ENCODE measurements around the gene SF1. TPM values are rescaled to one million over a fixed set of nuclear protein-coding genes. Genes with fewer than 3 reads are reported as not detected.

Gene SF1
- total RNA-seq, 1 donor from 2014 or later, result 62.4 TPM

DNA sequence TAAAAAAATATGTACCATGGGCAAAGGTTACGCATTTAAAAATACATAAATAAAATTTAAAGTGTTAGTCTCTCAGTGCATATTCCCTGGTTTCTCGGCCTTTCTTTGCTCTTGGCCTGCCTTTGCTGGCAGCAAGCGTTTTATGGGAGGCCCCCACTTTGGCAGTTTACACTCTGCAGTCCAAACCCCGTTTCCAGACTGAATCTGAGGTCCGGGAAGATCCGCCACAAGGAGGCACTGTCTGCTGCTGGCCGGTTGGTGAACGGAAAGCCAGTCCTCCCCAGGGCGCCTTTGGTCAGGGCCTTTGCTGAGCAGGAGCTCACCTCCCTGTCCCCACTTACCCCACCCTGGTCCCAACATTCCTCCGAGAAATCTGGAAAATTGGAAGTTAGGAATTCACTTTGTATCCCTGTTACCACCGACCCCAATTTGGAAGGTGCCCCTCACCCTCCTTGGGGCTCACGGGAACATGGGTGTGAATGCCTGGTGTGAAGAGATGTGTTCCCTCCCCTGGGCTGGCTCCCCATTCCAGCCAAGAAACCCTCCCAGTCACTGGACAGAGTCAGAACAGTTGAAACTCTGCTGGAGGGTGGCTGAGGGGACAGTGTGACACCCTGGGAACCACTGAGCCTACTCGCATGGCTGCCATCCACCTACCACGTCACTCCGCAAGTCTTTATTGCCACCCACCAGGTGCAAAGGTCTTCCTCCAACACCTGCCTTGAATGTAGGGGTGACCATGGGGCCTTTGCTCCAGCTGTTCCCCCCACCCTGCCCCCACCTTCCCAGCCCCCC is 9.4 kb upstream of the SF1 start:
- FAIRE-seq (no peak), DNase-seq (ENCODE audit: low spot score in 2 of 2) (peak; percentile 57 to 77)

DNA sequence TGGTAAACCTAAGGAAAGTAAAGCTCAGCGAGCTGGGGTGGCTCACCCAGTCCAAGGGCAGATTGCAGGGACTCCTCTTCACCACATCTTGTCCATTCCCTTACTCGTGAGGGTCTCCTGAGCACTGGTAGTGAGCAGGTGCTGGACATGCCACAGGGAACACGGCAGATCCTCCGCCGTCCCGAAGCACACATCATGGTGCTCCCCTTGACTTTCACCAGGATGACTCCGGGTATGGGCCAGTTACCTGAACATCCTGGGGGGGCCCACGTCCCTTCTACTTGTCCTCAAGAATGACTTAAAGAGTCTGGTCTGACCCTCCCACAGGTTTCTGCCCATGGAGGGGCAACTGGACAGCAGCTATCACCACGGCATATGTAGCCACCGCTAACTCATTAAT is 8.0 kb upstream of the SF1 start:
- no peak for DNase-seq (ENCODE audit: low spot score in 2 of 2)
- no peak for FAIRE-seq

DNA sequence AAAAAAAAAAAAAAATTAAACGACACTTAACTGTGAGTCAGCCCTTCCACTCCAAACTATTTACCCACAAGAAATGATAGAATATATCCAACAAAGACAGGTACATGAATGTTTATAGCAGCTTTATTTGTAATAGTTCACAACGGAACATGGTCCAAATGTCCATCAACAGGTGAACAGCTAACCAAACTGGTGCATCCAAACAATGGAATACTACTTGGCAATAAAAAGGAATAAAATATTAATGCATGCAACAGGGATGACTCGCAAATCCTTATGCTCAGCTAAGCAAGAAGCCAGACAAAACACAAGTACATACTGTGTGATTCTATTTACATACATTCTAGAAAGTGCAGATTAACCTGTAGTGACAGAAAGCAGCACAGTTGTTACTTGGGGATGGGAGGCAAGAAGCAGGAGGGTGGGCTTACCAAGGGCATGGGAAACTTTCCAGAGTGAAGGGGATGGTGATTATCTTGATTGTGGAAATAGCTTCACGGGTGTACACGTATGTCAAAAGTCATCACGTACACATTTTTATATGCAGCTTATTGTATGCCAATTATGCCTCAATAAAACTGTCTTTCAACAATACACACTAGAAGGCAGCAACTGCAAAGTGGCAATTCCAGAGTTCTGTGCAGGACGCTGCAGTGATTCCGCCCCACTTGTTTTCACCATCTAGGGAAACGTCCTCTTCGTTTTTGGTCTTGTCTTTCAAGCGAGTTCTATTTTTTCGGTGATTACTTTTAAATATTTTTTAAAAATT is 6.7 kb upstream of the SF1 start:
- DNase-seq (ENCODE audit: low spot score in 2 of 2) (no peak), FAIRE-seq (no peak)

DNA sequence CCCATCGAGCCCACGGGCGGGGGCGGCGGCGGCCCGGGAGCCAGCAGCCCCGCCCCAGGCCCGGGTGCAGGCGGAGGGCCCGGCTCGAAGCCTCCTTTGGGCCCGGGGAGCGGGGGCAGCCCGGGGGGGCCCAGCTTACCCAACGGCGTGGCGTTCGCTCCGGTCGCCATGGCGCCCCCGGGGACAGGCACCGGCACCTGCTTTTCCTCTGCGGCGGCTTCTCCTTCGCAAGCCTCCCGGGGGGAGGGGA is 194 bp downstream of the SF1 start:
- DNase-seq (ENCODE audit: low spot score in 2 of 2) (no peak), FAIRE-seq (no peak)

DNA sequence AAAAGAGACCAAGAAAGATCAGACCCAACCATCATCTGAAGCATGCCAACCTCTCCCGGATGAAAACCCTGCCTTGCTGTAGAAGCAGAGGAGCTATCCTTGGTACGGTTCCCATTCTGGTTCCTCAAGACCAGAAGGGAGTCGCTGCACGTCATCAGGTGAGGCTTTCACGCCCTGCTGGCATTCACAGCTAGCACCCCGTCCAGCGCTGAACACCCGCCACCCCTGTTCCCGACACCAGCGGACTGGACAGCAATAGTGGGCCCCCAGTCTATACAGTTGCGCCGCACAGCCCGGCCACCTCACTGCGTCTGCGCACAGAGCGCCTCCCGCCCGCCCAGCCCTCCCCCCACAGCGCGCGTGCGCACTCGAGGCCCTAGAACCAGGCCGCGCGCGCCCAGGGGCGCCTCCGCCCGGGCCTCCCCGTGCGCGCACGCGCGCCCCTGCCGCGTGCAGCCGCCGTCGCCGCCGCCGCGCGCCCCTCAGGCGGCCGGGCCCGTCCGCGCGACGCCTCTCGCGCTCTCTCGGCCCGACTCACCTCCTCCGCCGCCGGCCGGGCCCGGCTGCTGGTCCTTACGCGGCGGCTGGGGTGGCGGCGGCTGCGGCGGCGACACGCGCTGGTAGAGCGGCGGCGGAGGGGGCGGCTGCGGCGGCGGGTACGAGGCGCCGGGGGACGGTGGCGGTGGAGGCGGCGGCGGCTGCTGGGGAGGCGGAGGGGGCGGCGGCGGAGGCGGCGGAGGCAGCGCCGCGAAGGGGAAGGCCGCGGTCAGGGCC is 706 bp downstream of the SF1 start:
- DNase-seq (ENCODE audit: low spot score in 2 of 2) (peak; percentile 84 to 90), FAIRE-seq (no peak)

DNA sequence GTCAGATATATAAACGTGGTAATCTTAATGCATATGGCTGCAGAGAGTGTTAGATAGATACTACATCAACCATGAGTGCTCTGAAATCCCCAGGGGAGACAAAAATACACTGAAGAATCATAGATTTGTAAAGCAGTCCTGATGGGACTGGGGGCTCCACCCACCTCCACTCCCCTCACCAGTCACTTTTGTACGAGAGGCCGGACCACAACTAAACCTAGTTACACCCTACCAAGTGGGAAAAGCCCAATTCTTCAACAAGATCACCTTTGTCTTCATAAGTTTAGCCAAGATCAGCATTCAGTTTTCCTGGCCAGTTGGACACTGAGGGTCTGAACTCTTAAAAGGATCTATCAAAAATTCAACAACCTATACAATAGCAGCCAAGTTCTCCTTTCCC is 1.5 kb downstream of the SF1 start:
- DNase-seq (ENCODE audit: low spot score in 2 of 2) (no peak), FAIRE-seq (no peak)

DNA sequence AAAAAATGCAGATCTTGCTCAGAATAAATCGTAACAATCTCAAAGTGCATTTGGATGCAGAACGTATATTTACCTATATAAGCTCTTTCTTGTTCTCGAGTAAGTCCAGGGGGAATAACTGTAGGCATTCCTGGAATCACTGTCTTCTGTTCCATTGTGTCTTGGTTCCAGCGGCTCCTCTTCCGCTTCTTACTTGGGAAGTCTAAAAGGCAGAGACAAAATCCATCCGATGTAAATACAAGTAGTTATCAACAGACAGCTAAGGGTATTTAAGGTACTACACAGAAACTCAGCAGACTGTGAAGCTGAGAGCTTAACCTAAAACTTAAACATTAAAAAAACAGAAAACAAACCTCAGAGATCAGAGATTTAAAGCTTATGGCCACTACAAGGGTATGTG is 1.9 kb downstream of the SF1 start:
- FAIRE-seq (no peak), DNase-seq (ENCODE audit: low spot score in 2 of 2) (no peak)

DNA sequence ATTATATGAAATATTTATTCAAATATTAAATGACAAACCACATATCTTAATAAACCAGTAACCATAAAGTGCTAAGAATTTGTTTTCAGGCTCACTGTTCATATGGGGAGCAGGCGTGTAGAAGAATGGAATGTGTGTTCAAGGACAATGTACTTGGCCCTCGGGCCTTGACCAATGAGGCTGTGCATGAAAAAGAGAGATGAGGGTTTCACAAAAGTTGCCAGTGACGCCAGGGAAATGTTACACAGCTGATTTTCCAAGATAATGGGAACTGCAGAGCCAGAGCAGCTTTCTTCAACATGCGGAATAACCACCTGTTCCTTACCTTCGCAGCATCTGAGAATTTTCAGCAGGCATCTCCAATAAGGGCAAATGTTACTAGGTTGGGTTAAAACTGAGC is 4.2 kb downstream of the SF1 start:
- FAIRE-seq (no peak), DNase-seq (ENCODE audit: low spot score in 2 of 2) (no peak)

DNA sequence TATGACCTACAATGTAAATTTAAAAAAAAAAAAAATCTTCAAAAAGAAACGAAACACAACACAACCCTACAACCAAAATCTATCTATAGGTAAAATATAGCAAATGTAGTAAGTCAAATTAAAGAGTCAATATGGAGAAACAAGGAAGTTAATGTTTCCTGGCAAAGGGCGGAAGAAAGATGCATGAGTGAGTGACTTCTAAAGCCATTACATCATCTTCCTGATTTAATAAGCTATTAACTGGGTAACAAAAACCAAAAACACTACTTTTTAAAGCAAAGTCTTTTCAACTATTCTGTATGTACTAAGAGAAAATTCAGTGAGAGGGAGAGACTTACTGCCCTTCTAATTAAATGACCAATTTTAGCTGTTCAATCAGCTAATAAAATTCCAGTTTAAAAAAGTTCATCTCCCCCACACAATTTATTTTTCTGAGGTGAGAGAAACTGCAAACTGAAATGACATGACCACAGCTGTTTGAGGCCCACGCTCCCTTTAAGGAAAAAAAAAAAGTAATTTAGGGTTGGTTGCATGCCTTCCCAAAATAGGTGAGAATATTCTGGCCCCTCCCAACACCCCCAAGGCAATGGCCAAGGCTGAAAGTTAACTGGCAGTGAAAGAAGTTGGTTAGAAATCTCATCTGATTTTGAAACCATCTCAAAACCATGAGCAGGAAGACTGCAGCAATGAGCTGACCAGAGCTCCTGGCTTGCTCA is 5.9 kb downstream of the SF1 start:
- DNase-seq (ENCODE audit: low spot score in 2 of 2) (no peak), FAIRE-seq (no peak)

DNA sequence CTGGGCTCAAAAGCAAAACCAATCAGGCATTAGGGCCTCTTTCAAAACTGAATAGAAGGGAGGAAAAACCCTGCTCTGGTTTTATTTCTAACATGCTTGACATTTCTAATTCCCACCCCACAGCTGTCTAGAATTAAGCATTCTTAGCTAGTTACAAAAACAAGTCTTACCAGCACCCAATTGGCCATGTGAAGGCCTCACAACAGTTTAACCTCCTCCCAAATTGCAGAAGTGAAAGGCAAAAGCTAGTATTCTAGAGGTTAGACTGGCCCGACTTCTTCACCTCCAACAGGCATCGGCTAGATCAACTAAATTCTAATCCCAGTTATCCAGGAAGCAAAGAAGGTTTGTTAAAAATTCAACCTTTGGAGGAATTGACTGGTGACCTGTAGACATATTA is 6.5 kb downstream of the SF1 start:
- no peak for FAIRE-seq
- DNase-seq (ENCODE audit: low spot score in 2 of 2), result no peak

DNA sequence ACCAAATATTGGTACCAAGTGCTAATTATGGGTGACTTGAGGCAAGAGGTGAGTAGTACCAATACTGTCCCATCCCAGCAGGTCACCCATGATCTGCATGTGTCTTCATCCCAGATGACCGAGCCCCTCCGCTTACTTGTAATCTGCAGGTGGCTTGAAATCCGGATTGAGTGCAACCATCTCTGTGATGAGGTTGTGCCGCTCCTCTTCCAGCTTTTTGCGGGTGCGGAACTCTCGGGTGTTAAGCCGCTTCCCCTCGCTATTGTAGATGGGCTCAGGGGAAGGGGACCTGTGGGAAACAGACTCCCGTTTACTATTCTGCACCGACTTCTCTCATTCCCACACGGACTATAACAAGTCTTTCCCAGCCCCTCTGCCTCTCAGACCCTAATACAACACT is 8.2 kb downstream of the SF1 start:
- DNase-seq (ENCODE audit: low spot score in 2 of 2), result no peak
- FAIRE-seq, result no peak

DNA sequence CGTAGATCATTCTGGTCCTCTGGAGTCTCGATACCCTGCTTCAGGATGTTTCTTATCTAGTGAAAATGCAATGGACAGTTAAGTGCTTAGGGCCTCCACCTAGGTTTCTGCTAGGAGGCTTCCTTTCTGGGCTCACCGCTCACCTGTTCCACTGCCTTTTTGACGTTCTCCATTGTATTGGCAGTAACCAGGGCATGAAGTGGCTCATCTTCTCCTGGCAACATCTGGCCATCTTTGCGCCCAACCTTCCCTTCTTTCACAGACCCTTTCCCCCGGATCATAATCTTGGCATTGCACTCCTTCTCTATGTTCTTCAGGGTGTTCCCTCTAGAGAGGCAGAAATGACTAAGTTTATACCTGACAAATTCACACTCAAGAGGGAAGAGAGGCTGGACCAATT is 9.1 kb downstream of the SF1 start:
- FAIRE-seq, result no peak
- DNase-seq (ENCODE audit: low spot score in 2 of 2), result no peak

DNA sequence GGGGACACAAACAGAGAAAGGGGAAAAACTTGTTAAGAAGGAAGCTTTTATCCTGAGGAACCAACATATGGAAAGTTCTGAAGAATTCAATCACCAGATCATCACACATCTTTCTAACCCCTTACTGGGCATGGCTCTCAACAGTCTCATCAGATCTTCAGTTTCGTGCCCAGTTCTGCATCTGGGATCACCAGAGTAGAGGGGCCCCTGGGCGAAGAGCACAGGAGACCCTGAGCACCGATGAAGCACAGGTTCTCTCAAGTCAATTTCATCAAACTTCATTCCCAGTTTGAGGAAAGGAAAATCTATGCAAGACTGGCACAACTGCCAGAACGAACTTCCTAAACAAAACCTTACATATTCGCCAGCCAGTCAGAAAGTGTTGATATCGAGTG is 10.0 kb downstream of the SF1 start:
- DNase-seq (ENCODE audit: low spot score in 2 of 2), result no peak
- no peak for FAIRE-seq

DNA sequence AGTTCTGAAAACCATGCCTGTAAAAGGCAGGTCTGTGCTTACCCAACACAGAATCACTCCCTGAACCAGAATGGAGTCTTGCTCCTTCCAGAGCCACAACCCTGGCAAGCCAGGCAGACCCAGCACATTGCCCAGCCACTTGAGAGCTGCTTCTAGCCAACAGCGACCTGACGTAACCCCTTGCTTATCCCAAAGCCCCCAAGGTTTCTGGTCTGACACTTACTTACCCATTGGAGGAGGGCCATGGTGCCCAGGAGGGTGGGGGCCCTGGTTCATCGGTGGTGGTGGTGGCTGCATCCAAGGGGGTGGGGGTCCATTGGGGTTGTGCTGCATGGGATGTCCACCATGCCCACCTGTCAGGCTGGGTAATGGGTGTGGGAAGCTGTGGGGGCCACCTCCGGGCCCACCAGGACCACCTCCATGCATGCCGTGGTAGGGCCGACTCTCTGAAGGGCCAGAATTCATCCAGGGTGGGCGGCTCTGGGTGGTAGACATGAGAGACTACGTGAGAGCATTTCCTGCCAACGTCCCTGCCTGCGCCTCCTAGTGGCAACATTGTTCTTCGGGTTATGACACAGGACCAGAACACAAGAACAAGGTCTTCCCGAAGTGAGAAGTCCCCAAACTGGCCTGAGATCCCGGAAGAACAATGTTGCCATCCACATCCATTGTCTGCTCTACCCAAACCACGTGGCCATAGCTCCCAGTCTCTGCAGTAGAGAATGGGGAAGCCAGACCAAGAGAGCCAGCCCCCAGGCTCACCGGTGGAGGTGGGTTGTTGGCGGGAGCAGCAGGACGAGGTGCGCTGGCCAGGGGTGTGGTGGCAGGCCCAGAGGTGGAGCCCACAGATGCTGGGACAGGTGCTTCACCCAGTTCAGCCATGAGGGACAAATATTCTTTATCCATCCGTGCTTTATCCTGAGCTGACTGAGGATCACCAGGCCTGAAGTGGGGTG is 10.7 kb downstream of the SF1 start:
- DNase-seq (ENCODE audit: low spot score in 2 of 2) (no peak), FAIRE-seq (no peak)

DNA sequence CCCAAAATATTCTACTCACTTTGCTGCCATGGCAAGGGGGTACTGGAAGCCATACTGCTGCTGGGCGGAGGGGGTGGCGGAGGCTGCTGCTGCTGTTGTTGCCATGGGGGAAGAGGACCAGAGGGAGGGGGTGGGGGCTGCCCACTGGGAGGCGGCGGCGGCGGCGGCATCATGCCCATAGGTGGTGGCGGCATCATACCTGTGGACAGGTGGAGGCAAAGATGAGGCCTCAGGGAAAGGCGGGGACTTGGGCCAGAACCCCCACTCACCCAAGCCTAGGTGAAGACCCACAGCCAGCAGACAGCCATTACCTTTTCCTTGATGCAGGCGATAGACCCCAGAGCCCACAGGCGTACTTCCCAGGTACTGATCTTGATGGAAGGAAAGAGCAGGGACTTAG is 11.5 kb downstream of the SF1 start:
- FAIRE-seq (no peak), DNase-seq (ENCODE audit: low spot score in 2 of 2) (no peak)

DNA sequence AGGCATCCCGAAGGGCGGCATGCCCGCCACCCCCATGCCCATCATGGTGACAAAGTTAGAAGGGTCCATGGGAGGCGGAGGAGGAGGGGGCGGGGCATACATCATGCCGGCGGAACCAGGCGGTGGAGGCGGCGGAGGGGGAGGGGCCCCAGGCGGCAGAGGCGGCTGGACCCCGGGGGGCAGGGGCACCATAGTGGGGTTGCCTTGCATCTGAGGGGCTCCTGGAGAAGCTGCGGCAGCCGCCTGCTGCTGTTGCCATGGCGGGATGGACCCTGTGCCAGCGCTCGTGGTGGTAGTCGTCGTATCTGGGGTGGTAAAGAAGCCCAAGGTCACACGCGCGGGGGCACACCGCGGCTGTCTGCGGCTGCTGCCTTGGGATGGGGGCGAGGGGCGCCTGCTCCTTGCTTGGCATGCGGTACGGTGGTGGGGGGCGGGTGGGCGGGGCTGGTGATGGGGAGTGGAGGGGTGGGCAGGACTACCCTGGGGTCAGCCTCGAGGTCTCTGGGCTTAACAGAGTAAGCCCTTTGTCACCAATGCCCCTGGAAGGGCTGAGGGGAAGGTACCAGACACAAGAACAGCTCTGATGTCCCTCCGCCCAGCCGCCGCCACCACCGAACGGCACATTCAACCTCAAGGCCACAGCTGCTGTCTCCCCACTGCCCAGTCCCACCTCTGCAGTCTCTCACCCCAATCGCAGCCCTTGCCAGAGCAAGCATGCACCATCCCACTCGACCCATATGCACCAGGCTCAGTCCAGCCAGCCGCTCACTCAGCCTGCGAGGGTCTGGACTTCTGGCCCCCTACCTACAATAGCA is 12.3 kb downstream of the SF1 start:
- DNase-seq (ENCODE audit: low spot score in 2 of 2), result no peak
- FAIRE-seq, result no peak

DNA sequence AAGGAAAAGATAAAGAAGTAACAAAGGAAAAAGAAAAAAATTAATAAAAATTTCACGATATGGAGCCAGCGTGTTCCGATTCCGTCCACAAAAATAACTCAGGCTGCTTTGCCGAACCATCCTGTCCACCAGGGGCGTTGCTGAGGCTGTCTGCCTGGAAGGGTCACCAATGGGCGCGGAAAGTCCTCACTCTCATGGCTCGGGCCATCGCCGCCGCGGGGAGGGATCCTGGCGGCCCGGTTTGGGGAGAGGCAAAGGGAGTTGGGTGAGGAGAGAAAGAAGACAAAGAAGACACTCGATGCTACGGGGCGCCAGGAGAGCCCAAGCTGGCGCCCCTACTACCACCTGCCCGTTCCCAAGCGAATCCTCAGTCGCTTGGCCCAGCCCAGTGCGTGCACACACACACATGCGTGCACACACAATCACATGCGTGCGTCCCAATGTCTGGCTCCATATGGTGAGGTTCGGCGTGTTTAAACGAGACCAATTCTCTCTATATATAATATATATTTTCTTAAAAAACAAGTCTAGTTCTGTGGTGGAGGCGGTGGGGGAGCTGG is 13.0 kb downstream of the SF1 start:
- DNase-seq (ENCODE audit: low spot score in 2 of 2) (no peak), FAIRE-seq (no peak)

DNA sequence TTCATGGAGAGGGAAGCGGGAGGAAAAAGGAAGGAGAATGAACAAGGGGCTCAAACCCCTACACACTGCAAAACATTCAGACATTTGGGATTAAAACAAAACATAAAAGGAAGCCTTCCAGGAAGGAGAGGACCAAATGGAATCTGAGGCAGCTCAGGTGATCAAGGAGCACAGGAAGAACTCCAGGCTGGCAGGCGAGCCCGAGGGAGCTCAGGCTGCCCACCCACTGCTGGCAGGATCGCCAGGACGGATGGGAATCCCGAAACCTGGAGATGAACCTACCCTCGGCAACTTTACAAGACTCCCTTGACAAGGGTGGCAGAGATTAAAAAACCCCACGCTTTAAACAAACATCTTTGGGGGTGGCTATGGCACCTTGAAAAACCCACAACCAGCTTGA is 13.6 kb downstream of the SF1 start:
- no peak for FAIRE-seq
- no peak for DNase-seq (ENCODE audit: low spot score in 2 of 2)
